ENCODE results near the gene RNASE11.

Gene RNASE11

GRCh38 chr14:20611277-20611676 is 23.5 kb upstream of the RNASE11 start:
- TF ChIP-seq EZH2phosphoT487 (conservative IDR thresholded peaks at IDR 0.05; ENCODE audit: low read length), result no peak
- TF ChIP-seq CTCF (IDR thresholded peaks at IDR 0.05; ENCODE audit: insufficient read depth, low read length, poor library complexity, severe bottlenecking), result no peak
- Histone ChIP-seq H3K9me2 (replicated peaks; ENCODE audit: insufficient read depth, low read length) (no peaks in the 10 kb centered on the region), H3K9ac (ENCODE audit: low read length) (no peak overlapping the region), H2AFZ (ENCODE audit: low read depth, low read length, severe bottlenecking) (no peak overlapping the region), H3K4me3 (ENCODE audit: insufficient read depth, low read length, poor library complexity, severe bottlenecking) (no peak overlapping the region), H3K9me3 (ENCODE audit: insufficient read depth, low read length) (no peaks in the 10 kb centered on the region), H3K36me3 (ENCODE audit: low read length) (no peaks in the 10 kb centered on the region), H3K27me3 (ENCODE audit: low read length) (no peaks in the 10 kb centered on the region), H3F3A (ENCODE audit: insufficient read depth) (peaks cover 25% of the 10 kb centered on the region; the same call in 1 of the 2 replicates), H4K20me1 (ENCODE audit: low read depth, low read length) (no peaks in the 10 kb centered on the region), H3K4me2 (ENCODE audit: low read depth, low read length, poor library complexity, severe bottlenecking) (peak overlapping the region; percentile 12), H3K27ac (ENCODE audit: low read depth, low read length) (no peak overlapping the region), H3K79me2 (ENCODE audit: insufficient read depth, low read length) (no peaks in the 10 kb centered on the region)

GRCh38 chr14:20610002-20610765 is 22.4 kb upstream of the RNASE11 start:
- Histone ChIP-seq H3K27ac (ENCODE audit: low read depth, low read length) (no peak overlapping the region), H4K20me1 (ENCODE audit: low read depth, low read length) (no peaks in the 10 kb centered on the region), H3K9me3 (ENCODE audit: insufficient read depth, low read length) (no peaks in the 10 kb centered on the region), H3K36me3 (ENCODE audit: low read length) (no peaks in the 10 kb centered on the region), H3K27me3 (ENCODE audit: low read length) (no peaks in the 10 kb centered on the region), H3K9ac (ENCODE audit: low read length) (peak overlapping the region; percentile 56), H3K4me3 (ENCODE audit: insufficient read depth, low read length, poor library complexity, severe bottlenecking) (peak overlapping the region; percentile 76), H3K4me2 (ENCODE audit: low read depth, low read length, poor library complexity, severe bottlenecking) (peak overlapping the region; percentile 69), H3F3A (ENCODE audit: insufficient read depth) (peaks cover 25% of the 10 kb centered on the region; the same call in 1 of the 2 replicates), H2AFZ (ENCODE audit: low read depth, low read length, severe bottlenecking) (peak overlapping the region; percentile 92), H3K79me2 (ENCODE audit: insufficient read depth, low read length) (no peaks in the 10 kb centered on the region), H3K9me2 (replicated peaks; ENCODE audit: insufficient read depth, low read length) (no peaks in the 10 kb centered on the region)
- TF ChIP-seq CTCF (IDR thresholded peaks at IDR 0.05; ENCODE audit: insufficient read depth, low read length, poor library complexity, severe bottlenecking), result no peak
- TF ChIP-seq EZH2phosphoT487 (conservative IDR thresholded peaks at IDR 0.05; ENCODE audit: low read length), result no peak

GRCh38 chr14:20609215-20610001 is 21.6 kb upstream of the RNASE11 start:
- H4K20me1 ChIP-seq (ENCODE audit: low read depth, low read length), result no peaks in the 10 kb centered on the region
- peak overlapping the region; percentile 69 for H3K4me2 ChIP-seq (ENCODE audit: low read depth, low read length, poor library complexity, severe bottlenecking)
- H3K4me3 ChIP-seq (ENCODE audit: insufficient read depth, low read length, poor library complexity, severe bottlenecking), result peak overlapping the region; percentile 76
- no peaks in the 10 kb centered on the region for H3K27me3 ChIP-seq (ENCODE audit: low read length)
- TF ChIP-seq CTCF (IDR thresholded peaks at IDR 0.05; ENCODE audit: insufficient read depth, low read length, poor library complexity, severe bottlenecking) (peak; percentile 90), EZH2phosphoT487 (conservative IDR thresholded peaks at IDR 0.05; ENCODE audit: low read length) (no peak)
- H3K27ac ChIP-seq (ENCODE audit: low read depth, low read length), result no peak overlapping the region
- no peaks in the 10 kb centered on the region for H3K9me3 ChIP-seq (ENCODE audit: insufficient read depth, low read length)
- H3K9me2 ChIP-seq (replicated peaks; ENCODE audit: insufficient read depth, low read length), result no peaks in the 10 kb centered on the region
- peak overlapping the region; percentile 92 for H2AFZ ChIP-seq (ENCODE audit: low read depth, low read length, severe bottlenecking)
- no peaks in the 10 kb centered on the region for H3K79me2 ChIP-seq (ENCODE audit: insufficient read depth, low read length)
- H3F3A ChIP-seq (ENCODE audit: insufficient read depth), result peaks cover 23% of the 10 kb centered on the region; the same call in 1 of the 2 replicates
- H3K9ac ChIP-seq (ENCODE audit: low read length), result peak overlapping the region; percentile 56
- H3K36me3 ChIP-seq (ENCODE audit: low read length), result no peaks in the 10 kb centered on the region
